HG03571 (cell line): ENCODE data around the gene TMEM59.
"Not testable (repeated sequence)": the region's sequence is repeated elsewhere in the genome, so short reads cannot be mapped to it uniquely, and the experiment has no call there.

Experiments
- ATAC-seq: cut with Tn5 transposase; IDR thresholded peaks from one replicate; pipeline ENCODE4 v1.9.1; 2021; ENCODE audit not compliant: unreplicated experiment

TMEM59 gene, protein sequence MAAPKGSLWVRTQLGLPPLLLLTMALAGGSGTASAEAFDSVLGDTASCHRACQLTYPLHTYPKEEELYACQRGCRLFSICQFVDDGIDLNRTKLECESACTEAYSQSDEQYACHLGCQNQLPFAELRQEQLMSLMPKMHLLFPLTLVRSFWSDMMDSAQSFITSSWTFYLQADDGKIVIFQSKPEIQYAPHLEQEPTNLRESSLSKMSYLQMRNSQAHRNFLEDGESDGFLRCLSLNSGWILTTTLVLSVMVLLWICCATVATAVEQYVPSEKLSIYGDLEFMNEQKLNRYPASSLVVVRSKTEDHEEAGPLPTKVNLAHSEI

DNA sequence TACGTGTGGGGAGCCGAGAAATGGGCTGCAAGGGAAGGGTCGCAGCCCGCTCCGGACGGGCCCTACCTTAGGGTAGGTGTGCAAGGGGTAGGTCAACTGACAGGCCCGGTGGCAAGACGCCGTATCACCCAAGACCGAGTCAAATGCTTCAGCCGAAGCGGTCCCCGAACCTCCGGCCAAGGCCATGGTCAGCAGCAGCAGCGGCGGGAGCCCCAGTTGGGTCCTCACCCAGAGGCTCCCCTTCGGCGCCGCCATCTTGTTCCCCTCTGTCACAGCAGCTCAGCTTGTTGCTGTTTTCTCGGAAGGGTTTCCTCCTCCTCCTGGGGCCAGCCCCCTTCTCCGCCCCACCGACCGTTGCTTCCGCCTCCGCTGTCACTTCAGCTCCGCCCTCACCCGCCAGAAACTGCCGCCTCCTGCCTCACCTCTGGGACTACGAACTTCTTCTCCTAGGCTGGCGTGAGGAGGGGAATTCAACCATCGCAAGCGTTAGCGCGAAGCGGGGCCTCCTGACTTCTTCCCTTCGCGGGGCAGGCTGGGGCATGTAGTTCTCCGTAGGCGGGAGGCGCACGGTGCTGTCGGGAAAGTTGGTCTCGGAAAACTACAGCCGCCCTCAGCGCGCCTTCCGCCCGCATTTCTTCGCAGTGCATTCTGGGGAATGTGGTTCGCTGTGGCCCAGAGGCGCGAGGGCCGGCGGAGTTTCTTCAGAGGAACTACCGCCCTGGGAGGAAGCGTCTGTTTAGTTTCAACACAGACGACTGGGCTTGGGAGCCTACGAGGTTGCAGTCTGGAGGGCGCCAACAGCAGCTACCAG is at the start of gene TMEM59, which contains the start of gene TCEANC2:
TSS of gene TMEM59 (minus strand) at position 271 of the 811 bp plus-strand sequence. CDS start at position 255, 16 bp downstream.
TSS of gene TCEANC2 (plus strand) at position 675 of the 811 bp plus-strand sequence. CDS start 815 bp downstream, outside the sequence.
- peak; percentile 94 for ATAC-seq

DNA sequence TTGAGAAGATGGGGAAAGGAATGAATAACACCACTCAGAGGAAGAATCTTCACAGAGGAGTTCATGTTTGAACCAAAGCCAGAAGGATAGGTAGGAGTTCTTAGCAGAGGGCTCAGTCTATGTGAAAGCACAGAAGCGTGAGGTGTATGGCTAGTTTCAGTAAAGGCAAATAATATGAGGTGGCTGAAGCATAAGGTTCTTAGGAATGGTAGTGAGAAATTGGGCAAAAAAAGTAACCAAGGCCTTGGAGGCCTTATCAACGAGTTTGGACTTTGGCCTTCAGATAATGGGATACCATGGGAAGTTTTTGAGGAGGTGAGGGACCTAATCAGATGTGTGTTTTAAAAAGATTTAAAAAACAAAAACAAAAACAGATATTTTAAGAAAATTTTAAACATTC is 47.5 kb upstream of the TMEM59 start:
- no peak for ATAC-seq

DNA sequence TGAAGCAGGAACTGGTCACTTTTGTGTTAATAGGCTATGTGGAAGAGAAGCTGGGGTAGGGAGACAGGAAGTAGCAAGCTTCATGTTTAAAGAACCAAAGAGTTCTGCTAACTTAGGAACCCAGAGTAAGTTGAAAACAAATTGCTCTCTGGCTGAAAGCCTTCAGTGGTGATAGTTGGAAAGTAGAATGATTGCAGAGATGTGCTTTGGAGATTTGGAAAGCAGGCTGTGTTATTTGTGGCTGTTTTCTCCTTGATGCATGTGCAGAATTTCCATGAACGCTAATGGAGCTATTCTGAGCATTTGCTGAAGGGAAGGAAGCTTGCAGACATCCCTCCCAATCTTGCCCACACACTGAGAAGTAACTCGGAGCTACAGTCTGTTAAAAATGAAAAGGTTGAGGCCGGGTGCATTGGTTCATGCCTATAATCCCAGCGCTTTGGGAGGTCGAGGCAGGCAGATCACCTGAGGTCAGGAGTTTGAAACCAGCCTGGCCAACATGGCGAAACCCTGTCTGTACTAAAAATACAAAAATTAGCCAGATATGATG is 46.1 kb upstream of the TMEM59 start:
- ATAC-seq, result no peak

DNA sequence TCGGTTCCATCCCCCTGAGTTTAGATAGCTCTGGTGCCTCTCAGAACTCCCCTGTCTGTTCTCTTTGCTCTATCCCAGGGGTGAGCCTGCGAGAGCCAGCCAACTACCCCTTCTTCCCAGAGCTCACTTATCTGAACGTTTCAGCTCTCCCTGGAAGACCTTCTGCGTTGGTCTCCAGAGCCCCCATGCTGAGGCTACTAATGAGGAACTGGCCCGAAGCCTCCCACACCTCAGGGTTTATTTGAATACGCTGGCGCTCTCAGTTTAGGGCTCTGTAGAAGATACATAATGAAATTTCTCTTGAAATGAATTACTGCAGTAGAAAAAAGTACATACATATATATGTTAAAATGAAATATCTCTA is 43.9 kb upstream of the TMEM59 start:
- ATAC-seq, result no peak

DNA sequence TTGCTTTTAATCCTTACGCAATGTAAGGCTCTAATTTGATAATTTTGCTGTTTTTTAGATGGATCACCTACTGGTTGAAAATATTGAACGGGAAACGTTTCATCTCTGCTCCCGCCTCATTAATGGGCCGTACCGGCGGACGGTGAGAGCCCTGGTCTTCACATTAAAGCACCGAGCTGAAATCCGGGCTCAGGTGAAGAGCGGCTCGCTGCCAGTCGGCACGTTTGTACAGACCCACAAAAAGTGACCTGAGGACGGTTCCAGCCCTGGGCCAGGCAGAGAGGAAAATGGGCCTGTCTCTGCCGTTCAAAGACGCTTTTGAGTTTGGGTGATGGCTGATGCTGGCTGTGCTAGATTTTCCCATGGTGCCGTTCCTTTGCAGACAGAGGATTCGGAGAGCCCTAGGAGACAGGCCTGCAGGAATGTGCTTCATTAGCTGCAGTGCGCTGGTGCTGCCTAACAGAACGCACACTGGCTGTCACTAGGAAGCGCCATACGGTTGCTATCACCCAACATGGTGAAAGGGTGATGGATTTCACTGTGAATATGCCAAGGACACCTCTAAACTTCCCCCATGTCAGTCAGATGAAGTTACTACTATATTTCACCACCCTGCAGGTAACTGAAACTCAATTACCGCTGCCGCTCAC is 43.3 kb upstream of the TMEM59 start:
- no peak for ATAC-seq

DNA sequence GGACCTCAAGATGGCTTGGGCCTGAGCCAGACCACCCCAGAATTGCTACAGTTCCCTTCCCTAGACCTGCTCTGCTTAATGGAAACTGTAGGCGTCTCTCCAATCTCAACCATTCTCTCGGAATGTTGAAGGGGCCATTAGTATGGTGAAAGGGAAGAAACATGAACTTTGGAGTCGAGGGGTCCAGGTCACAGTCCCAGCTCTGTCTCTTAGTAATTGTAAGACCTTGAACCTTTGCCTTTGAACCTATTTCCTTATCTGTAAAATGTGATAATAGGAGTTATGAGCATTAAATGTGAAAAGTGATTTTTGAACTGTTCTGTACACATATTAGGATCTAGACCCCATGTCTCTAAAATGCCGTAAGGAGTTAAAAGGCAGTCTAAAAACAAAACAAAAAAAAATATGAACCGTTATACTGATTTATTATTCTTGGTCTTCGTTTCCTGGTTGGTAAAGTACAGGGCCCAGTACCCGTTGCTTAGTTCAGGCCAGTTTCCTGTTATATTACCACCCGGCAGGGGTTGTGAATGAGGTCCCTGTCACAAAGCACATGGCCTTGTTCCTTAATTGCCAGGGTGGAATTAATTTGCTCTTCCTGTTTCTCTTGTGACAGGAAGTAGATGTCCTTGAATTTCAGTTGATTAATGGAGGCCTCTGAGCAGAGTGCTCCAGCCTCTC is 42.7 kb upstream of the TMEM59 start:
- ATAC-seq, result no peak

DNA sequence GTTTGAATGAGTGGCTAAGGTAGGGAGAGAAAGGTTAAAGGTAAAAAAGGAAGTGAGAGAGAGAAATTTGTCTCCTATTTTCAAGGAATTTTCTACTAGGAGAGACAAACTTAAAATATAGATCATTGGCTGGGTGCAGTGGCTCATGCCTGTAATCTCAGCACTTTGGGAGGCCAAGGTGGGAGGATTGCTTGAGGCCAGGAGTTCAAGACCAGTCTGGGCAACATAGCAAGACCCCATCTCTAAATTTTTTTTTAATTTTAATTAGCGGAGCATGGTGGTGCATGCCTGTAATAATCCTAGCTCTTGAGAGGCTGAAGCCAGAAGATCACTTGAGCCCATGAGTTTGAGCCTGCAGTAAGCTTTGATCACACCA is 41.7 kb upstream of the TMEM59 start:
- not testable (repeated sequence) for ATAC-seq

DNA sequence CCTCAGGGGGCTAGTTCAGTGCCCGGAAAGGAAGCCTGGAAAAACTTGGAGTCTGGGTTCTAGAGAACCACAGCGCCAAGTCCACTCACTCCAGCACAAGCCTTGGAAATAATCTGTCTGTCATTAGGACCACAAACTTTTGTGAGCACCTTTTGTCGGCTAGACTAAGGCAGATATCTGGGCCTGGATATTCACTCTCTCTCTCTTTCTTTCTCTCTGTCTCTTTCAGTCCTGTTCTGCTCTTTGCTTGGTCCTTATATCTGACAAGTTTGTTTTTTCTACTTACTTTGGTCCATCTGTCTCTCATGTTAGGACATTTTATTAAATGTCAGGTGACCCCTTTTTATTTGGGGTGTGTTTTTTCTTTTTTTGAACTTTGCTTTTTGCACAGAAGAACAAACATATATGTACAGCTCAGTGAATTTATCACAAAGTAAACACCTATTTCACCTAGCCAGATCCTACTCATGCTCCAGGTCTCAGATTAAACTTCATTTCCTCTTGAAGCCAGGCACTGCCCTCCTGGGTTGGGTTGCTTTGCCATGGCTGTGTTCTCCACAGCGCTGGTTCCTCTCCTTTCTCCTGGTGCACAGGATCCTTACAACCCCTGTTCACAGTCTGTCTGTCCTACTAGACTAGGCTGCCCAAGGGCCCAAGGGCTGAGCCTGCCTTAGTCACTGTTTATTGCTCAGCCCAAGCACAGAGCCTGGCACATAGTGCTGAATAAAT is 41.2 kb upstream of the TMEM59 start:
- ATAC-seq, result no peak

DNA sequence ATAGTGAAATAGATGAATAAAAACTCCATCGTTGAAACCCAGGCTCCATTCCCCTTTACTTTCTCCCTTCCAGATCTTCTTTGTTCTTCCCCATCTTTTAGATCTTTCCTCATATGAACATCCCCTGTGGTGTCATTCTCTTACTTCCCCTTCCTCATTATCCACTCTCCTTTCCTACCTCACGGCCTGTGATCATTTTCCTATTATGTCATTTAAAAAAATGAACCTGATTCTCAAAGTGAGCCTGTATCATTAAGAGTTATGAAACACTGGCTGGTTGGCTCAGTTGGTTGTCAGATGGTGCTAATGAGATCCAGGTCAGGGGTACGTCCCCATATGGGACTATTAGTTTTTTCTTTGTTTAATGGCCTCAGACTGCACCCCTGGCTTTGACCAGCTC is 38.7 kb upstream of the TMEM59 start:
- ATAC-seq, result no peak

DNA sequence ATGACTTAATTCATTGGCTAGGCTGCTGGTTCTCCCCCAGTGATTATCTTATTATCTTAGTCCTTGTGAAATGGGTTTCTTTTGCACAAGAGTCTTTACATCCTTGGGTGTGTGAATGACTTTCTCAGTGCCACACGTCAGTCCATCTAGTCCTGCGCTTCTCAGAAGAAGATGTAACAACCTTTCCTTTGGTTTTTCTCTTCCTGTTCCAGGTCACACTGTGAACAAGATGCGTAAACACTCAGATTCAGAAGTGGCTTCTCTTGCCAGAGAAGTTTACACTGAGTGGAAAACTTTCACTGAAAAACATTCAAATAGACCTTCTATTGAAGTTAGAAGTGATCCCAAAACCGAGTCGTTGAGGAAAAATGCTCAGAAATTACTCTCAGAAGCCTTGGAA is 35.4 kb upstream of the TMEM59 start:
- ATAC-seq, result no peak

DNA sequence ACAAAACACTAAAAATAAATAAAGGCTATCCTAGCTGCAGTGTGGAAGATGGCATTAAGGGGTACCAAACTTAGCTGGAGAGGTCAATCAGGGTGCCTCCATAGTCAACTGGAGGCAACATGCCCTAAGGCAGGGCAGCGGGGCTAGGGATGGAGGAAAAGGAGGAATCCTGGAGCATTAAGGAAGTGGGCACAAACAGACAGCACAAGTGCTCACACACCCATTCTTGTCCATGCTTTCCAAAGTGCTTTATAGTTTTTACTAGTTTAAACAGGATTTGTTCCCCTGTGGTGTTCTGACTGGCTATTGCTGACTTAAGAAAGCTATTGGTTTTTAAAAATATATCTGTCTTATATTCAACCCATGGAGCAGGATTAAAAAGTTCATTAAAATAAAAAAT is 33.8 kb upstream of the TMEM59 start:
- no peak for ATAC-seq

DNA sequence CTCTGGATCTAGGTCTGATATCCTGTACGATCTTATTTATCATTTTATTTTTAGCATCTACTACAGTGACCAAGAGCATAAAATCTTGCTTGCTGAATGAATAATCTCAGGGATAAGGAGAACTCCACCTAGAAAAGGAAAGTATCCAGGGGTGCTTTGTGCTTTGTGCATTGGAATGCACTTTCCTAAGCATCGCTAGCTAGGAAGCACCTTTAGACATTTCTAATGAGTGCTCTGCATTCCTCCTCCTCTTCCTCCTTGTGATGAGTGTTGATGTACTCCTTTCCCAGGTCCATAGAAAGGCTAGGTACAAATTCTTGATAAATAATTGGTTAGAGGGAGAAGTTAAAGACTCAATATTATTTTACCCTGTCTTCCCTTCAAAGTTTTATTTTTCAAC is 31.8 kb upstream of the TMEM59 start:
- ATAC-seq, result no peak

DNA sequence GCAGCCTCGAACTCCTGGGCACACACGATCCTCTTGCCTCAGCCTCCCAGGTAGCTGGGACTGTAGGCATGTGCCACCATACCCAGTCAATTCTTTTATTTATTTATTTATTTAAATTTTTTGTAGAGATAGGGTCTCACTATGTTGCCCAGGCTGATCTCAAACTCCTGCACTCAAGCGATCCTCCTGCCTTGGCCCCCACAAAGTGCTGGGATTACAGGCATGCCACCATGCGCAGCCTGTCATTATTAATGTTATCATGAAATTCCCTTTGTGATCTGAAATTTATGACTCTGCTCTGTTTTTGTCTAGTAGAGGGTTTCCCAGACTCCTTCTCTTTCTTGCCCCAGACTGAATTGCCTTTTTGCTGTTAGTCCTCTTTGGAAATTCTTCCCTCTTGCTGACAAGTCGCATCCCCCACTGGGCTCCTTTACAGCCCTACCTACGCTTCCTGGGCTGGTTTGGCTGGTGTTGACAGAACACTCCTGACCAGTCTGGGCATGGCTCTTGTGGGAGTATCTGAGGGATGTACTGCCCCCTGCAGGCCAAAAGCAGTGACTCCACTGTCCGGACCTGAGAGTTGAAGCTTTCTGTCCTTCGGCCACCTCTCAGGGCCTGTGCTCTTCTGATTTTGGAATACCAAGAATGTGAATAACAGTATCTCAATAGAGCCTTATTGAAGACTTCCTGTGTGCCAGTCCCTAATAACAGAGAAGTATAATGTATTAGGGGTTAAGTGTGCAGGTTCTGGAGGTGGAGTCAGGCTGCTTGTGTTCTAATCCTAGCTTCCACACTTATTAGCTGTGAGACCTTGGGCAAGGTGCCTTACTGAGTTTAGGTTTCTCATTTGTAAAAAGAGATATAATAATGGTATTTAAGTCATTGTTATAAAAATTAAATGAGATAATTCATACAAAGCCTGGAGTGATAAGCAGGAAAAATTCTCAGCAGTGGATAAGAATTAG is 28.6 kb upstream of the TMEM59 start:
- peak; percentile 64 for ATAC-seq

DNA sequence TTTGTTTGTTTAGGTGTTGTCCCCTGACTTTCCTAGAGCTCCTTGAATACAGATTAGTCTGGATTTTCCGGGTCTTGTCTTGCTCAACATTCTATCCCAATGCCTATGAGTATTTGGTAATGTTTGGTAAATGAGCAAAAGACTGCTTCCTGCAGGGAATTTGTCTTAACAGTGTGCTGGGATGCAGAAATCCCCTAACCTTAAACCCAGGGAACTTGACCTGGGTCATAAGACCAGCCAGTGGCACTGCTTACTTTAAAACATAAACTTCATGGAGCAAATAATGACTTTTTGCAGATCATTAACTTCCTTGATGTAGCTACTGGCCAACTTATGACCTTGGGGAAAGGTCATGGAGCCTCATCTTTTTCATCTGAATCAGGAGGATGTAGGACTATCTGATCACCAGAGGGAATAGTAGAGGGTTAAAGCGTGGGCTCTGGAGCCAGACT is 27.6 kb upstream of the TMEM59 start:
- ATAC-seq, result no peak

DNA sequence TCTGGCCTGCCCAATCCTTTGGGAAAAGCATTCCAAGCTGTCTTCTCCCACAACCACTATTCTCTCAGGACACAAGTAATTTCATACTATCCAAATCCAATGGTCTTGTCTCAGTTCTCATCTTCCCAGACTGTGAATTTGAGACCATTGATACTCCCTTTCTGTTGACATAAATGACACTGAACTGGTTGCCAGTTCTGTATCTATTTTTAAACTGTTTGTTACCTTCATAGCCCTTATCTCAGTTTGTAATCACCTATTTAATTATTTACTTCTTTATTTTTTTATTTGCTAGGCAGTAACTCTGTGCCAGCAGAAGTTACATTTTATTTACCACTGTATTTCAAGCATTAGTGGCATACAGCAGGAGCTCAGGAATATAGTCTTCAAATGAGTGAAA is 24.4 kb upstream of the TMEM59 start:
- ATAC-seq, result no peak

DNA sequence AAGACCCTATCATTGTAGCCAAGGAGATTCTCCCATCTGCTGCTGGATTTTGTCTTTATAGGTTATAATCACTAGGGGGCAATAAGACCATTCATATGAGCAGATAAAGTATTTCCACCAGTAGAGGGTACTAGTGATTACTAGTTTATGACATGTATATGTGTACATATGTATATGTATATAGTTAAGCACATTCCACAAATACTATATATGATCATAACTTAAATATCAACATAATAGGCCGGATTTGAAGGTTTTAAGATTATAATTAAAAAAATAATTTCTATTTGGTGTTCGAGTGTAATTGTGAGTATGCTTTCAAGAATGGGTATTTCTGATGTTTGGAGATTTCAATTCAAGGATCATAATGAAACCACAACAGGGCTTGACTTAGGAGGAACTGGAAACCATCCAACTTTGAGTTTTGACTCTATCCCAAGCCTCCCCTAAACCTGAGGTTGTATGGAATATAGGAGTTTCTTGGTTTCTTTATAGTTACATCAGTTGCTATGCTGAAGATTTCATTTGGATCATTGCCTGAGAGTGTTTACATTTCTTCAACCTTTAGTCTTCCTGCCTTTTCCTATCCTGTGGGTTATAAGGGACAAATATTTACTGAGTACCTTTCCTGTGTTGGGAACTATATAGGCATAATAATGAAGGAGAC is 17.3 kb upstream of the TMEM59 start:
- no peak for ATAC-seq

DNA sequence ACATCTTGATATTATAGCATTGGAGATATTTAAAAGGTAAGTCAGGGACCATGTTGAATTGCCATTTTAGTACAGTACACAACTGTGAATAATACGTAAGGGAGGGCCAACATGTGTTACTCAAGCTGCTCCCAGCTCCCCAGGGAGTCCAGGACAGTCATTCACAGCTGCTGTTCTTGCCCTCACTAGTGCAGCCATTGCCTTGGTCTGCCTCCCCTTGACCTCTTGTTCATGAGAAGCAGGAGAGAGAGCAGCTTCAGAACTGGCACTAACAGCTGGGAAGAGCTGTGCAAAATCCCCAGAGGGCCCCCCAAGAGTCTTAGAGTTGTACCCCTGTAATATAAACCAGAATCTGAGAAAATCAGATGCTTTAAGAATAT is 16.8 kb upstream of the TMEM59 start:
- ATAC-seq, result no peak

DNA sequence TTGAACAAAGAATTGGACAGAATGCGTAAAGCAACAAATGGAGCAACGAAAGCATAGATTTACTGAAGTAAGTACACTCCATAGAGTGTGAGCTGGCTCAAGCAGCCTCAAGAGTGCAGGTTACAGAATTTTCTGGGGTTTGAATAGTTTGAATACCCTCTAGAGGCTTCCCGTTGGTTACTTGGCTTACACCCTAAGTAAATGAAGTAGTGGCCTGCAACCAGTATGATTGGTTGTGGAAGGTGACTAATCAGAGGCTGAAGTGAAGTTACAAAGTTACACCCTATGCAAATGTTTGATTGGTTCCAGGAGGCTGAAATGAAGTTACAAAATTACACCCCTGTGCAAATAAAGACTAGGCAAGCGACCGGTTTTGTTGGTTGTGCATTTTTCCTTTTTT is 11.3 kb upstream of the TMEM59 start:
- ATAC-seq, result no peak

DNA sequence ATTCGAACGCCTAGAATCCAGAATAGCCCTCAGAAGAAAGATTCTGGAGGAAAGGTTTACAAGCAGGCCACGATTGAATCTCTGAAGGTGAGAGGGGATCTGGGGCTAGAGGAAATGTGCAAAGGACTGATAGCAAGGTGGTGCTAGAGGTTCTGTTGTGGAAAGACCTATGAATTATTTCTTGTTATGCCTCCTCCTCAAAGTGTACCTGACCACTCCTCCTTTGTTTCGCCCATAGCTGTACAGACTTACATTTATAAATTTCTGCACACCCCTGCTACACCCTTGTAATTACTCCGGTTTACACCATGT is 1.4 kb upstream of the TMEM59 start:
- no peak for ATAC-seq
